Epidermal melanocyte (primary cell): Measurements from ENCODE around the gene ADCY1.

ENCODE experiments used
- DNase-seq: peaks from one replicate; pipeline ENCODE4 v3.0.0; 2011; ENCODE audit warnings: low spot score; ENCODE audit not compliant: insufficient read length

Gene ADCY1

GRCh38 chr7:45576249-45576929 lies 2.2 kb downstream of the ADCY1 start:
- no peak for DNase-seq

DNA sequence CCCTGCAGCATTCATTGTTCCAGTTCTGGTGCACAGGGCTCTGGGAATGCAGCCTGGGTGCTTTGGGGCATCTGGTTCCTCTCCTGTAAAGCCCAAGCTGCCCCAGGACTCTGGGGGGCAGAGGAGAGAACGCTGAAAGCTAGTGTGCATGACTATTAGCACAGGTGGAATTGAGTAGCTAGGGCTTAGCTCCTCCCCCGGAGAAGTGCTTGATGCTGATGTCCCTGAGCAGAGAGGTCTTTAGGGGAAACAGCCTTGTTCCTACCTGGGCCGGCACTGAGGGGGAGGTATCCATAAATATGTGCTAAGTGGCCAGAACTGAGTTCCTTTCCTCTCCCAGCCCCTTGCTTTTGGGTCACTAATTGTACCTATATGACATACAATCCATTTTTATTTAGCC lies 3.9 kb downstream of the ADCY1 start:
- no peak for DNase-seq

DNA sequence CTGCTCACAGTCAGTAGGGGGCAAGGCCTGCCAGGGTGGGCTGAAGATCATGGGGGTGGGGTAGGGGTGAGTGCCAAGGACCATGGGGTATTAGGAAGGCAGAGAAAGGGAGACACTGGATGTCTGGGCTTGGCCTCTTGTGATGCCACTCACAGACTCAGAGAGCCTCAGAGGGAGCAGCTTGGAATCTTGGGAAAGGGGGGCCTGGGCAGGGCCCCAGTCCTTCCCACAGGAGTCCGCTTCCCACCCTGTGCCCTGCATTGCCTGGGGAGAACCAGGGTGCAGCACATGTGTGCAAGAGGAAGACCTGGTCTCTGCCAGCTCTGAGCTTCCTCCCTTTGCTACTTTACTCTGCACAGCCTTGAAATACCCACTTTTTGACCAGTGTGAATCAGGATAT lies 4.3 kb downstream of the ADCY1 start:
- no peak for DNase-seq

DNA sequence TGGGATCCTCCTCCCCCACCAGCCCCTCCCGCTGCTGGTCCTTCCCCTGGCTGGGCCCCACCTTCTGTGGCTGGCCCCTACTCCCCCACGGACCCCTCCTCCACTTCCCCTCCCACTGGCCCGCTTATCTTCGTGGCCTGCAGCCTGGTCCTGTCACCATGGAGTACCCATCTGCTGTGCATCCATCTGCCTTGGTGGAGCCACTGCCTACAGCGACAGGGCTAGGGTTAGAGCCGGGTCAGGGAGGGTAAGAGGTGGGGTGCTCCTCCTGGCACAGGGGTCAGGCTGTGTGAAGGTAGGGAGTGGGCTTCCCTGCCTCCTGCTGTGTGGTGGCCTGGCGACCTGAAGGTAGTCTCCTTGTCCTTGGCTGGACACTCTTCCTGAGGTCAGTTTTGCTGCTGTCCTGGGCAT lies 5.2 kb downstream of the ADCY1 start:
- no peak for DNase-seq

DNA sequence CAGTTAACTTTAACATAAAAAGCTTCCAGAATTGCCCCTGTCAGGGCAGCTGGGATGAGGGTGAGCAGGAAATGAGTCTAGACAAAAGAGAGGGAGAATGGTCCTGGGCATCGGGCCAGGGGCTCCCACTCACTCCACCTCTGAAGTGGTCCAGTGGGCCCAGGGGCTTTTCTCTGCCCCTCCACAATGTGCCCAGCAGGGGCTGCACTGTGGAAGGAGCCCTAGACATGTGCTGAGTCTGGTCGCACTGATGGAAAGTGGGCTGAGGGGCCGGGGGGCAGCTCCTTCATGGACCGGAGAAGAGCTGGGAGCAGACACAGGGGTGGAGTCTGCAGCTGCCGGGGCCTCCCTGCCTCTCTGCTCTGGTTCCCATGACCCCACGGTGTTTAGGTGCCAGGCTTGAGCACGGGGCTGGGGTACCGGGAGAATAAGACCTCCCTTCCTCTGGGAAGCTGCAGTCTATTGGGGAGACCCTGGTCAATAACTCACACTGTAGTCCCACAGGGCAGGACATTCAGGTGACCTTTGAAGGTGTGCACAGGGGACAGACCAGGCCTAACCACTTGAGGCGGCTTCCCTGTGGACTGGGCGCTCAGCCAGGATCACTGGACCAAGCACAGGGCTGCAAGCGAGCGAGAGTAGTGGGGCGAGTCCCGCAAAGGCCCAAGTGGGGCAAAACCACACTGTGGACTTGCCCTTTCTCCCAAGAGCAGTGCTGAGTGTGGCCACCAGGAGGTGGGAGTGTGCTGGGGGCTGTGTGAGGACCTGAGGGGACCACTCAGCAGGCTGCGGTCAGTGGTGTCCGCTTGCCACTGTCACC lies 6.1 kb downstream of the ADCY1 start:
- DNase-seq: no peak

DNA sequence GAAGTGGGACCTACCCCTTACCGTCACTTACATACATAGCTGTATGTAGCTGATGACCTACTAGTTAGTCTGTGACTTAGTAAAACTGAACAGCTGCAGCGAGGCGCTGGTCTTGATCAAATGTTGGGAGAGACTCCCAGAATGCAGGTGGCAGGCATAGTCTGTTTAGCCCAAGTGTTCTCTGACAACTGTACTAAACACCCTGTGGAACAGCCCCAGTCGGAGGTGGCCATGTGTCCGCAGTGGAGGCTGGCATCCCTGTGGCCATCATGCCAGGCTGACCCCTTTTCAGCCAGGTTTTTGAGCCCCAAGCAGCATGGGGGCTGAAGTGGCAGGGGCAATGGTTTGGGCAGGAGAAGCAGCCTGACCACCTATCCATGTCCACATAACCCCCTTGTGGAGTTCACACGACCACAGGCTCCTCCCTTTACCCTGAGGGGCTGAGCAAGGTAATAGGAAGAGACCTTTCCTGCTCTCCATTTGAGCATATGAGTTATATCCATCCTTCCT lies 7.2 kb downstream of the ADCY1 start:
- no peak for DNase-seq

DNA sequence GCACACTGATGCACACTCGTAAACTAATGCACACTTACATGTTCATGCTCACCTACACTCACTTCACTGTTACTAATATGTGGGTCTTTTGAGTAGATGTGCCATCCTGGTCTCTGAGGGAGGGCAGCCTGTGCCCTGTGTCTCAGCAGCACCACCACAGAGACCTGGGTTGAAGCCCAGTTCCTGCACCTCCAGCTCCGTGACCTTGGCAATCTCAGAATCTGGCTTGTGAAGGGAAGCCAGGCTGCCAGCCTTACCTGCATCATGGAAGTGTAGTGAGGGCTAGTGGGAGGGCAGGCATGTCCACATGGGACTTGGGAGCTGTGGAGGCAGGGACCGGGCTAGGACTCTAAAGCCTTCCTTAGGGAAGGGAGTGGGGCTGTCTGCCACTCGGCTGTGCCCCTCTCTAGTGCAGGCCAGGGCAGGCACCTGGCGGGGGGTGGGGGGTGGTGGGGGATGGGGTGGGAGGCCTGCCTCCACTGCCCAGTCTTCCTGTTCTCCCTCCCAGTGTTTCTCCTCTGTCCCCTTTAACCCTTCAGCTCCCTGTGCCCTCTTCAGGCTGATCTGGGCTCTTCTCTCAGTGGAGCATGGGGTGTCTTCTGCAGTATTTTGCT lies 8.1 kb downstream of the ADCY1 start:
- no peak for DNase-seq

DNA sequence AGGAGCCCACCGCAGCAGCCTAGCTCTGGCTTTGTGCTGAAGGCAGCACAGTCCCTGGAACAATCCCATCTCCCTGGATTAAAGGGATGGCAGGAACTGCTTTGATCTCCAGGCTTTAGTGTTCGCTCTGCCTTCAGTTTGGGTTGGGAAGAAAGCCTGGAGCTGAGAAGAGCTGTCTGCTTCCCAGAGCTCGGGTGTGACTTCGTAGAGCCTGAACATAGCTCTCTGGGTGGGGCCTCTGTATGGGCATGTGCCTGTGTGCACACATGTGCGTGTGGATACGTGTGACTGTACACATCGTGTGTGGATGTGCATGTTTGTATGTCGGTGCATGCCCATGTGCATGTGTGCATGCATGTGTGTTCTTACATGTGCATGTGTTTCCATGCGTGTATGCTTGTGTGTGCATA lies 8.7 kb downstream of the ADCY1 start:
- DNase-seq: no peak

DNA sequence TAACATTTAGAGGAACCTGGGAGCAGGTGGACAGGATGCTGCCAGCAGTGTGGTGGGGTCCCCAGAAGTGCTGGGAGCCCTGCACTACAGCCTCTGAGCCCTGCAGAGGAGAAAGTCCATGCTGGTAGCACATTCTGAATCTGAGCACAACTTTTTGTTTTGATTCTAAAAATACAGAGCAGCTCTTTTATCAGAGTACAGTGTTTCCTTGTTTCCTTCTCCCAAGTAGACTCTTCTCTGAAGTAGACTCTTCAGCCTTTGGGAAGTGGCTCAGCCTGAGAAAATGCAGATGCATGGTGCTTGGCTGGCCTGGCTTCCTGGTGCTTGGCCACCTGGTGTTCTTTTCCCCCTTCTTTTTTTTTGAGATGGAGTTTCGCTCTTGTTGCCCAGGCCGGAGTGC lies 9.1 kb downstream of the ADCY1 start:
- DNase-seq: no peak

DNA sequence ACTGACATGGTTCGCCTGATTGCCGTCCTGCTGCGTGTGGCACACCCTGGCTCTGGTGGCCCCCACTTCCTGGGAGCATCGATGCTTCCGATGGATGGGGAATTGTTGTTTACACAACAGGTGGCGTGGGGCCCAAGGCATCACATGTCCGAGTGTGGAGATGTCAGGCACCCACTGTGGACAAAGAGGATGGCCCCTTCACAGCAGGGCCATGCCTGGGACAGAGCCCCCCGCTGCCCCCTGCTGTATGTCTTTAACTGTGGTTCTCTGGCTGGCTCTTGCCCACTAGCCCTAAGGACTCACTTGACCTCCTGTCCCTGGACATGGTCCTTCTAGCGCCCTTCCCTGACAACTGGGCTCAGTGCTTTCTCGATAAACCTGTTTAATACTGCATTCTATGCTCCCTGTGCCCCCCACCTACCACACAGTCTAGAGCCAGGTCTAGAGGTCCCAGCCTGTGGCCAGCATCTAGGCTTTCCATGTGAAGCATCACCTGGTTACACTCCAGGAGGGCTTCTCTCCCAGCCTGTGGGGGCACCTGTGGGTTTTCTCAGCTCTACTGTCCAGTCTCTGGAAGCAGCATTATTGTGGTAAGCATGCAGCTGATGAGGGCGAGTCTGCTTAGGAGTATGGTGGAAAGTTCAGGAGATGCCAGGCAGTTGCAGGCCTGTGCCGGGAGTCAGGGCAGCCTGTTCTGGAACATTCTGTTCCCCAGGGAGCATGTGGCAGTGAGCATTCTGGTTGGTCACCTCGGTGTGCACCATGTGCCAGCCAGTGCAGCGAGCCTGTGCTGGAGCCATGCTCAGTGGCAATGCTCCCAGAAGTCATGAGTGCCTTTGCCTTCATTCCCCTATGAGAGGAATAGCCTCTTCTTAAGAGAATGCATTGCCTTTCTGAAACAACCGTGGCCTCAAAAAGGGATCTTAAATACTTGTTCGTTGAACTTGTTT lies 10.4 kb downstream of the ADCY1 start:
- no peak for DNase-seq

DNA sequence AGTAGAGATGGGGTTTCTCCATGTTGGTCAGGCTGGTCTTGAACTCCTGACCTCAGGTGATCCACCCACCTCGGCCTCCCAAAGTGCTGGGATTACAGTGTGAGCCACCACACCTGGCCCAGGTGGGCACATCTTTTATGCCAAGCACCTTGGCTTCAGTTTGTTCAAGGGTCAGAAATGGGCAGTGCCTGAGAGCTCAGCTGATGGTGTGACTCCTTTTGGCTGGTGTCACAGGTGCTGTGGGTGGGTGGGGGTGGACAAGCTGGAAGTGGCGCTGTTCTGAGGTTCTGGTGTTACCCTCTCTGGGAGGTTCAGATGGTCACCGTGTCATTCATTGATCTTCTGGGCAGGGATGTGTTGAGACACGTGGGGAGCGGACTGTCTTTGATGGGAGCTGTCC lies 11.5 kb downstream of the ADCY1 start:
- DNase-seq: no peak

- no peak for DNase-seq
These were observed 12.7 kb downstream of the ADCY1 start for GRCh38 chr7:45586542-45587520.

- DNase-seq: no peak
These were observed 14.3 kb downstream of the ADCY1 start for GRCh38 chr7:45588466-45588865.

GRCh38 chr7:45589061-45589460 lies 14.9 kb downstream of the ADCY1 start:
- DNase-seq: no peak

DNA sequence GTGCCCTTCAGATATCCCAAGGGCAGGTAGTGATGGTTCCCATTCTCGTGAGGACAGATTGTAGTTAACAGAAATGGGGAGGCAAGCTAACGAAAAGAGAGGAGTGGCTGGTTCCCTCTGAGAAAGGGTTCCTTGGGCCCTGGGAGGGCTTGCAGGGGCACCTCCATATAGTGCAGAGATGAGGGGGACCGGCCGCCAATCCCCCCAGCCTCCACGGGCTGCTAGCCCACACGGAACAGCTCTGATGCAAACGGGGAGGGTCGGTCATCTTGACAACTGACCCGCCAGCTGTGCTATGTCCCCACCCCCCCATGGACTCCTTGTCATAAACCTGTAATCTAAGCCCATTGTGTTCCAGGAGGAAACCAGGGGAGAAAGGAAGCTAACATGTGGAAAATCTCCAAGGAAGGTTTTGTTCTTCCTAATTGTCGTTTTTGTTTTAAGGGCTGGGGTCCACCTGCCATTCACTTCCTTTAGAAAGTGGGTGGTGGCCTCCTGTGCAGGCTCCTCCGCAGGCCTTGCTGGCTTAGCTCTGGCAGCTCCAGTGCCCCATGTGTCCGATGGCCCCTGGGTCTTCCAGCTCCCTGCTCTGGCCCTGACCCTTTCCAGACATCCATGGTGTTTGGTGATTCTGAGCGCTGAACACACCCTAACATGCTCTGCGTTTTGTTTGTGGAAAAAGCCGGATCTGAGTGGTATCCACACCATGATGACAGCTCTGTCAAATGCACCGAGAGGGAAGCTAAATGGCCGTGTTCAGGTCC lies 15.9 kb downstream of the ADCY1 start:
- DNase-seq: no peak

DNA sequence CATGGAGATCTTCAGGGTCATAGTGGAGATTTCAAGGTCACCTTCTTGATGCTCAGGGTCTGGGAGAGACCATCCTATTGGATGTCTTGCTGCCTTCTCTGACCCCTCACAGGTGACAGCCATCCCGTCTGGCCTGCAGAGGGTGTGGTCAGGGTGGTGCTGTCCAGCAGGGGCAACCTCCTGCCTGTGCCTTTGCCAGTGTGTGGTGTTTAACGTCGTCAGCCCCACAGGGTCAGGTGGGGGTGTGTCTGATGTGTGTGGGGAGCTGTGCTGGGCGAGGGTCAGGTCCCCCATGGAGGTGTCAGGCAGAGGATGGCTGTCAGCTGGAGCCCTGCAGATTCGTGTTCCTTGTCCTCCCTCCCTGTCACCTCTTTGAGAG lies 16.5 kb downstream of the ADCY1 start:
- no peak for DNase-seq

GRCh38 chr7:45591101-45591906 lies 17.1 kb downstream of the ADCY1 start:
- DNase-seq: no peak

DNA sequence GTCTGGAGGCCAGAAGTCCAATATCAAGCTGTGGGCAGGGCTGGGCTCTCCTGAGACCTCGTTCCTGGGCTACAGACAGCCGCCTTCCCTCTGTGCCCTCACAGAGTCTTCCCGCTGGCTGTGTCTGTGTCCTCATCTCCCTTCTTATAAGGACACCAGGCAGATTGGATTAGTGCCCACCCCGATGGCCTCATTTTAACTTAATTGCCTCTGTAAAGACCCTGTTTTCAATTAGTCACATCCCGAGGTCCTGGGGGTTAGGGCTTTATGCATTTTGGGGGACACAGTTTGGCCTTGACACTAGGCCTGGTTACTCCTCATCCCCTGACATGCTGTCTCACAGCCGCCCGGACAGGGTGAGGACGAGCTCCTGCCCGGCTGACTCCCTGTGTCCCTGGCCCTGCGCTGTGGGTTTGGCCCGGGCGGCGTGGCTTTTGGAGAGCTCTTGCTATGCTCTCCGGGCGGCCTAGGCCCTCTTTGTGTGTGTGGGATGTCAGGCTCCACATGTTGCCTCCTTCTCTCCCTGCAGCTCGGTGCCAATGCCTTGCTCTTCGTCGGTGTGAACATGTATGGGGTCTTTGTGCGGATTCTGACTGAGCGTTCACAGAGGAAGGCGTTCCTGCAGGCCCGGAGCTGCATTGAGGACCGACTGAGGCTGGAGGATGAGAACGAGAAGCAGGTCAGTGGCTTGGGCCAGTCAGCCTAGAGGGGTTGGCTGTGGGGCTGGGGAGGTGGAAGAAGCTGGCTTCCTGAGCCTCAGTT lies 18.2 kb downstream of the ADCY1 start:
- DNase-seq: no peak
